KOPT-K1 (cell line): ENCODE results near the gene MAP4.
"Not testable (repeated sequence)": the region's sequence is repeated elsewhere in the genome, so short reads cannot be mapped to it uniquely, and the experiment has no call there.

Experiments used
- H3K27ac ChIP-seq: fragments of 200-600 bp; sonication (generic); 2 replicates; pipeline ENCODE4 v1.5.1; 2016; ENCODE audit warnings: antibody characterized with exemption, mild to moderate bottlenecking, low read depth, low read length; ENCODE audit not compliant: poor library complexity, severe bottlenecking
- H3K36me3 ChIP-seq: fragments of 200-600 bp; sonication (generic); 2 replicates; pipeline ENCODE4 v1.5.1; 2017; ENCODE audit warnings: antibody characterized with exemption, mild to moderate bottlenecking, low read length, moderate library complexity; ENCODE audit not compliant: insufficient read depth
- H3K9me3 ChIP-seq: fragments of 200-600 bp; sonication (generic); 2 replicates; pipeline ENCODE4 v1.5.1; 2017; ENCODE audit warnings: antibody characterized with exemption, low read length, mild to moderate bottlenecking; ENCODE audit not compliant: insufficient read depth, poor library complexity, severe bottlenecking

MAP4 gene

DNA sequence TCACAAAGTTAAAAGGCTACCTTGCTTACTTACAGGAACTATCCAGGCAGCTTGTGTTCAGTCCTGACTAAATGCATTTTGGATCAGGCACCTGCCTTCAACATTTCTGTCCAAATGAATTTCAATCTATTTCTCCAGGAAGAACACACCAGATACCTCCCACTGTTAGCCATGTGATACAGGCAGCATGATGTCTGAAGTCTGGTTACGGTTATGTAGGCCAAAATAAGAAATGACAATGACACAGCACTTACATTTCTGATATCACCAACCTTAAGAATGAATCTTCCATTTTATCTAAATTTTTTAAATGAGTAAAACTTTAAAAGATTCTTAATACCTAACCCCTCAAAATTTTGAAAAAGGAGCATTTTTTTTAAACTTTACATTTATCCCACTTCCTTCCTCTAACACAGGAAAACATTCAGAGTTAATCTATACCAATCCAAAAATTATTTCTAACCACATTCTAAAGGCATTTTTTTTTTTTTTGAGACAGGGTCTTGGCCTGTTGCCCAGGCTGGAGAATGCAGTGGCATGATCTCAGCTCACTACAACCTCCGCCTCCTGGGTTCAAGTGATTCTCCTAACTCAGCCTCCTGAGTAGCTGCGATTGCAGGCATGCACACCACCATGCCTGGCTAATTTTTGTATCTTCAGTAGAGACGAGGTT, at the start of gene MAP4:
MAP4 (minus strand) TSS at position 116 of the 673 bp plus-strand sequence. CDS start 17,556 bp downstream, outside the sequence.
- peak within 1 kb of the TSS; percentile 32 for H3K27ac ChIP-seq
- H3K9me3 ChIP-seq = no peaks in the 10 kb centered on the region
- H3K36me3 ChIP-seq = no peaks in the 10 kb centered on the region

GRCh38 chr3:48065035-48065434, 48.8 kb upstream of the MAP4 start:
- Histone ChIP-seq H3K36me3 (peaks cover 5% of the 10 kb centered on the region), H3K9me3 (peaks cover 14% of the 10 kb centered on the region), H3K27ac (no peak overlapping the region)

DNA sequence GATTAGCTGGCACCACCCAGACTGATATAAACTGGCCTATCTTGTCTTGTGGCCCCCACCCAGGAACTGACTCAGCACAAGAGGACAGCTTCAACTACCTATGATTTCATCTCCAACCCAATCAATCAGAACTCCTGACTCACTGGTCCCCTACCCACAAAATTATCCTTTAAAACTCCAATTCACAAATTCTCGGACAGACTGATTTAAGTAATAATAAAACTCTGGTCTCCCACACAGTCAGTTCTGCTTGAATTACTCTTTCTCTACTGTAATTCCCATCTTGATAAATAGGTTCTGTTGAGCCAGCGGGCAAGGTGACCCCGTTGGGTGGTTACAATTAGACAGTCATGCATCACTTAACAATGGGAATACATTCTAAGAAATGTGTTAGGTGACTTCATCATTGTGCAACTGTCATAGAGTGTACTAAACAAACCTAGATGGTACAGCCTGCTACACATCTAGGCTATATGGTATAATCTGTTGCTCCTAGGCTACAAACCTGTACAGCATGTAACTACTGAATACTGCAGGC, 48.1 kb upstream of the MAP4 start:
- H3K27ac ChIP-seq = no peak overlapping the region
- peaks cover 15% of the 10 kb centered on the region for H3K9me3 ChIP-seq

GRCh38 chr3:48061586-48061985, 45.4 kb upstream of the MAP4 start:
- peaks cover 15% of the 10 kb centered on the region for H3K9me3 ChIP-seq
- H3K36me3 ChIP-seq, H3K27ac ChIP-seq: not testable (repeated sequence)

More for the DNA sequence above, 48.1 kb upstream of the MAP4 start:
- H3K36me3 ChIP-seq = no peaks in the 10 kb centered on the region; the same call in 1 of the 2 replicates

DNA sequence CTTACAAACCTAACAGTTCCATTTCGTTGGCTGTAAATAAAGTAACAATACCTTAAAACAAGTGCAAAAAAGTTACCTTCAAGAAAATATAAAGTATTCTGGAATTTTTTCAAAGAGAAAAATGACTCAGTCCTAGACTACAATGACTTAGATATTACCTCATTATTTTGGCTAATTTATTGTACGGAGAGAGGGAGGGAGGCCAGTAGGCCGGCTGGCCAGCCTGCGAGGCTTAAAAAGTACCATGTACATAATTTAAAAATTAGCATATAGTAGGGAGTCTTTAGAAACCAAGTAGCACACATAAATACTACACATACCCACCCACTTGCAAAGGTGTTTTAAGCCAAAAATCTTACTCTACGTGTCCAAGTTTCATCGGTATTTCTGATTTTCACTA, 41.9 kb upstream of the MAP4 start:
- H3K27ac ChIP-seq = no peak overlapping the region
- H3K9me3 ChIP-seq = peaks cover 15% of the 10 kb centered on the region

GRCh38 chr3:48057521-48057920, 41.3 kb upstream of the MAP4 start:
- Histone ChIP-seq H3K36me3 (no peaks in the 10 kb centered on the region), H3K9me3 (peaks cover 15% of the 10 kb centered on the region), H3K27ac (no peak overlapping the region)

More for the DNA sequence above, 41.9 kb upstream of the MAP4 start:
- no peaks in the 10 kb centered on the region for H3K36me3 ChIP-seq

GRCh38 chr3:48047841-48048464, 31.7 kb upstream of the MAP4 start:
- peaks cover 25% of the 10 kb centered on the region for H3K36me3 ChIP-seq
- H3K9me3 ChIP-seq = no peaks in the 10 kb centered on the region
- H3K27ac ChIP-seq = no peak overlapping the region

GRCh38 chr3:48042071-48042760, 26.0 kb upstream of the MAP4 start:
- H3K36me3 ChIP-seq = peaks cover 4% of the 10 kb centered on the region; the same call in 1 of the 2 replicates
- H3K9me3 ChIP-seq = no peaks in the 10 kb centered on the region
- no peak overlapping the region for H3K27ac ChIP-seq

DNA sequence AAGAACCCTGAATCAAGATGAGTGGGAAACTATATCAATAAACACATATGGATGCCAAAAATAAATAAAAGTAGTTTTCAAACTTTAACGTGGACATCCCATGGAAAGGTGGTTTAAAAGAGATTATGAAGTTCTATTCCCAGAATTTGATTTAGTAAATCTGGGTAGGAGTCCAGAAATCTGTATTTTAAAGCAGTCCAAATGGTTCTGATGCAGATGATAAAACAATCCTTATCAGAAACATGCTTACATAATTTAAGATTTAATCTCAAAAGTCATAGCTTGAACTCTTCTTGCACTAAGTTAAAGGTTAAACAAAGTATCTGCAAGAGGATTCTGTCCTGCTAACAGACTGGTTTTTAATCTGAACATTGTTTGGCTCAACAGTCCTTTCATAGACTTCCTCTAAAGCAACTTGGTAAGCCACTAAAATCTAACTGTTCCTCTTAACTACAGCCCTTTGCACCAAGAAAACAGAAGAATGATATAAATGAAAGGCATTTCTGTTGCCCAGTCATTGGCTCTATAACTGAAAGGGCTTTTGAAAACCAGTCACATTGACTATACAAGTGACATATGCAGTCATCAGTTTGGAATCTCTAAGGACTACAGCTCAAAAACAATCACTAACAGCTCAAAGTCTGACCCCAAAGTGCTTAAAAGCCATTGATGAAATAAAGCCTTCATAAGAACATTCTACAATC, 23.4 kb upstream of the MAP4 start:
- Histone ChIP-seq H3K27ac (no peak overlapping the region), H3K9me3 (no peaks in the 10 kb centered on the region), H3K36me3 (no peaks in the 10 kb centered on the region)

DNA sequence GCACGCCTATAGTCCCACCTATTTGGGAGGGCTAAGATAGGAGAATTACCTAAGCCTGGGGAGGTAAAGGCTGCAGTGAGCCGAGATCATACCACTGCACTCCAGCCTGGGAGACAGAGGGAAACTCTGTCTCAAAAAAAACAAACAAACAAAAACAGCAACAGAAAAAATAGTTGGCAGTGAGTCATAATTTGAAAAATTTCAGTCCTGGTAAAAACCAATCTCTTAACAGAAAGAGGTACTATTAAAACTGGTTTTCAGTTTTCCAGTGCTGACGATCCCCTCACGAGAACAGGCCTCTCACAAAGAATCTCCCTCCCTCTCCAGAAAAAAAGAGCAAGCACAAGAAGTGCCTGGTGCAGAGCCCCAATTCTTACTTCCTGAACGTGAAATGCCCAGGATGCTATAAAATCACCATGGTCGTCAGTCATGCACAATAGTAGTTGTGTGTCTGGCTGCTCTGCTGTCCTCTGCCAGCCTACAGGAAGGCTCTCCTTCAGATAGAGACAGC, 22.8 kb upstream of the MAP4 start:
- Histone ChIP-seq H3K36me3 (no peaks in the 10 kb centered on the region), H3K27ac (no peak overlapping the region), H3K9me3 (no peaks in the 10 kb centered on the region)

- Histone ChIP-seq H3K9me3 (no peaks in the 10 kb centered on the region), H3K27ac (no peak overlapping the region), H3K36me3 (no peaks in the 10 kb centered on the region)
These were observed 17.8 kb upstream of the MAP4 start for GRCh38 chr3:48034000-48034516.

DNA sequence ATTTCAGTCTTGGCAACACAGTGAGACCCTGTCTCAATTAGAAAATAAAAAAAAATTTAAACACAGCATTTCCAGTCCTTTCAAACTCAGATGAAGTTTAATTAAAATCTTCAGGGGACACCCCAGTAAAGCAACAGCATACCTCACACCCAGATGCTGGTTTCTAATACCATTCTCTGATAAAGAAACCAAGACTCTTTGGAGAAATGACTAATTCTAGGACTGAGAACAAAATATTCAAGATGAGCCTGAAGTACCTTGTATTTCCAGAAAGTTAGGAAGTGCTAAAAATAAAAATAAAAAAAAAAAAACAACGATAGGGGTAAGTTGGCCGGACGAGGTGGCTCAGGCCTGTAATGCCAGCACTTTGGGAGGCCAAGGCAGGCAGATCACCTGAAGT, 14.0 kb upstream of the MAP4 start:
- Histone ChIP-seq H3K27ac (no peak overlapping the region), H3K36me3 (no peaks in the 10 kb centered on the region), H3K9me3 (no peaks in the 10 kb centered on the region)

DNA sequence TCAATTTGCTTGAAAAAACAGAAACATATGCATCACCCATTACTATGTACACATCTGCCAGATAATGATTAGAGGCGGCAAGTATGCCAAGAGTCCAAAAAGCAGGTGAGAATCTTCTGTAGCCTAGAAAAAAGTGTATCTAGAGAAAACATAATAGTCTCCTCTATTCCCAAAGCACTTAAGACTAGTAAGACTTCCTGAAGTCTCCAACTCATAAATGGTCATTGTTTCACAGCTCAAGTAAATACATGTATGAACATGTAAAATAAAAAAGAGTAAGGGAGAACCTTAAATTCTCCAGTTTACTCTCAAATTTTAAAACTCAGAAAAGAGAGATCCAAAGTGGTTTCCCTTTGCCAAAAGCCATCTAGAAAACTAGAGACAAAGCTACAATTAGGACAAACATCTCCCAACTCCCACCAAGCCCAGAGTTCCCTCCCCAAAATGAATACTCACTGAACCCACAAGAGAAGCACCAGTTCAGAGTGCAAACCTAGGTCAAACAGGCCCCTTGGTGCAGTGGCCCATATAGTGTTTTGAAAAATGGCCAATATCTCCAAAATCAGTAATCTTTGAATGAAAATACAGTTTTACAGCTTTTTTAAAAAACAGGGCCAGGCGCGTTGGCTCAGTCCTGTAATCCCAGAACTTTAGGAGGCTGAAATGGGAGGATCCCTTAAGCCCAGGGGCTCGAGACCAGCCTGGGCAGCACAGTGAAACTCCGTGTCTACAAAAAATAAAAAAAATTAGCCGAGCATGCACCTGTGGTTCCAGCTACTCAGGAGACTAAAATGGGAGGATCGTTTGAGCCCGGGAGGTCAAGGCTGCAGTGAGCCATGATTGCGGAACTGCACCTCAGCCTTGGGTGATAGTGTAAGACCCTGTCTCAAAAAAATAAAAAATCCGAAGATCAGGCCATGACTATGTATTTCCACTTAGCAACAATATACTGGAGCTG, 11.0 kb upstream of the MAP4 start:
- Histone ChIP-seq H3K9me3 (no peaks in the 10 kb centered on the region), H3K27ac (no peak overlapping the region), H3K36me3 (no peaks in the 10 kb centered on the region)

DNA sequence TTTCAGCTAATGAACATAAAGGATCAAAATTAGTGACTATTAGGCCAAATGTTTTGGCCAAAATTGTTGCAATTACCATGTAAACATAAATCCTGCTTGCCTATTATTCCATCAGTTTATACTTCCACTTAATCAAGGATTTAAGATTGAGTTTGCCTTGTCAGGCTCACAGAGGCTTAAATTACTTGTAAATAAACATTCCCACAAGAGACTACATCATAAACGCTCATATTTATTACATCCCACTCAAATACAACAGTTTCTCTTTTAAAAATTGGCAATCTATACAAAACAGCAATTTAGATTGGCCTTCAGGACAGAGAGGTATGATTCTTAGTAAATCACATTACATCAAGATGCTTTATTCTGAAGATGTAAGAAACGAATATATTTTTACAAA, 9.9 kb upstream of the MAP4 start:
- H3K27ac ChIP-seq = no peak overlapping the region
- H3K9me3 ChIP-seq = no peaks in the 10 kb centered on the region
- H3K36me3 ChIP-seq = no peaks in the 10 kb centered on the region
